PC-3 (cell line): ENCODE measurements around the gene CHPF2. TPM values are rescaled to one million over a fixed set of nuclear protein-coding genes. Genes with fewer than 3 reads are reported as not detected.

ENCODE experiments used
- ATAC-seq: fragments of 200-7000 bp; cut with Tn5 transposase; 2 replicates; pipeline ENCODE4 v1.9.1; 2020; ENCODE audit warnings: mild to moderate bottlenecking, moderate library complexity
- BruUV-seq: library from RNA; stranded (reverse); fragments of 400-500 nt; replicated peaks from 2 replicates; lab custom pipeline; 2021; lab: Mats Ljungman, UMichigan
- CTCF ChIA-PET: fragments of 300-600 bp; sonication (Branson Sonifier 250); formaldehyde crosslinking; loops from one replicate; lab custom pipeline; 2022; ENCODE audit warnings: antibody characterized with exemption; lab: Charles Lee
- POLR2A ChIA-PET: fragments of 300-600 bp; sonication (Branson Sonifier 250); formaldehyde crosslinking; loops from one replicate; lab custom pipeline; 2022; ENCODE audit warnings: antibody characterized with exemption; ENCODE audit not compliant: unreplicated experiment; lab: Charles Lee
- DNase-seq: peaks from one replicate; pipeline ENCODE4 v3.0.0-alpha.2; 2015
- H2AFZ ChIP-seq: fragments of 300-600 bp; sonication (generic); 2 replicates; pipeline ENCODE4 v1.6.0; 2016; ENCODE audit warnings: antibody characterized with exemption, low read length
- H3F3A ChIP-seq: fragments of 300-600 bp; sonication (generic); one replicate; pipeline ENCODE4 v1.6.0; 2017; ENCODE audit warnings: antibody characterized with exemption, low read length, control low read depth, mild to moderate bottlenecking; ENCODE audit not compliant: unreplicated experiment
- H3K27ac ChIP-seq: fragments of 300-600 bp; sonication (generic); 2 replicates; pipeline ENCODE4 v1.5.1; 2016; ENCODE audit warnings: mild to moderate bottlenecking, low read length
- H3K27me3 ChIP-seq: fragments of 300-600 bp; sonication (generic); 2 replicates; pipeline ENCODE4 v1.6.1; 2016; ENCODE audit warnings: low read length, mixed read lengths
- H3K36me3 ChIP-seq: fragments of 300-600 bp; sonication (generic); 2 replicates; pipeline ENCODE4 v1.6.1; 2016; ENCODE audit warnings: low read depth, mixed run types, low read length, mixed read lengths
- H3K4me1 ChIP-seq: fragments of 300-600 bp; sonication (generic); 2 replicates; pipeline ENCODE4 v1.5.1; 2016; ENCODE audit warnings: low read length; ENCODE audit not compliant: insufficient read depth
- H3K4me2 ChIP-seq: fragments of 300-600 bp; sonication (generic); 2 replicates; pipeline ENCODE4 v1.6.0; 2016; ENCODE audit warnings: low read length
- H3K4me3 ChIP-seq: fragments of 300-600 bp; sonication (generic); 2 replicates; pipeline ENCODE4 v1.5.1; 2016; ENCODE audit warnings: mild to moderate bottlenecking, low read length, mixed read lengths
- H3K79me2 ChIP-seq: fragments of 300-600 bp; sonication (generic); 2 replicates; pipeline ENCODE4 v1.6.1; 2017; ENCODE audit warnings: low read length, mixed read lengths
- H3K9ac ChIP-seq: fragments of 300-600 bp; sonication (generic); 2 replicates; pipeline ENCODE4 v1.6.0; 2016; ENCODE audit warnings: mild to moderate bottlenecking, low read length
- H3K9me2 ChIP-seq: fragments of 300-600 bp; sonication (generic); replicated peaks from 2 replicates; pipeline ENCODE4 v1.6.1; 2016; ENCODE audit warnings: mixed run types, low read length, mixed read lengths
- H3K9me3 ChIP-seq: fragments of 300-600 bp; sonication (generic); 2 replicates; pipeline ENCODE4 v1.6.1; 2016; ENCODE audit warnings: low read length, mixed read lengths
- H4K20me1 ChIP-seq: fragments of 300-600 bp; sonication (generic); 2 replicates; pipeline ENCODE4 v1.6.1; 2016; ENCODE audit warnings: low read length, mixed read lengths
- EZH2 ChIP-seq: fragments of 300-600 bp; sonication (generic); IDR thresholded peaks from one replicate; pipeline ENCODE4 v1.6.1; 2017; ENCODE audit warnings: antibody characterized with exemption, mild to moderate bottlenecking, low read length; ENCODE audit not compliant: unreplicated experiment
- EZH2phosphoT487 ChIP-seq: fragments of 300-600 bp; sonication (generic); IDR thresholded peaks from 2 replicates; pipeline ENCODE4 v1.6.1; 2018; ENCODE audit warnings: mild to moderate bottlenecking, antibody characterized with exemption, low read length, borderline replicate concordance
- intact Hi-C: fragments of 100-400 bp; cut with micrococcal nuclease; formaldehyde crosslinking; loops from 2 replicates; pipeline ENCODE4 v1.9.0; 2023
- total RNA-seq: library from RNA; depleted of rRNA; stranded (reverse); fragments of >200 nt; gene quantifications from 2 replicates; pipeline ENCODE4 v1.2.3, GENCODE V29; 2014
- TF ChIP-seq, protein P1 (sequence below): fragments of 300-600 bp; sonication (generic); conservative IDR thresholded peaks from 2 replicates; pipeline ENCODE4 v1.5.1; 2017; ENCODE audit warnings: antibody characterized with exemption, low read depth, mild to moderate bottlenecking, low read length

CHPF2 gene
- total RNA-seq, 1 experiment from 2014 or later, result 30.1 TPM

DNA sequence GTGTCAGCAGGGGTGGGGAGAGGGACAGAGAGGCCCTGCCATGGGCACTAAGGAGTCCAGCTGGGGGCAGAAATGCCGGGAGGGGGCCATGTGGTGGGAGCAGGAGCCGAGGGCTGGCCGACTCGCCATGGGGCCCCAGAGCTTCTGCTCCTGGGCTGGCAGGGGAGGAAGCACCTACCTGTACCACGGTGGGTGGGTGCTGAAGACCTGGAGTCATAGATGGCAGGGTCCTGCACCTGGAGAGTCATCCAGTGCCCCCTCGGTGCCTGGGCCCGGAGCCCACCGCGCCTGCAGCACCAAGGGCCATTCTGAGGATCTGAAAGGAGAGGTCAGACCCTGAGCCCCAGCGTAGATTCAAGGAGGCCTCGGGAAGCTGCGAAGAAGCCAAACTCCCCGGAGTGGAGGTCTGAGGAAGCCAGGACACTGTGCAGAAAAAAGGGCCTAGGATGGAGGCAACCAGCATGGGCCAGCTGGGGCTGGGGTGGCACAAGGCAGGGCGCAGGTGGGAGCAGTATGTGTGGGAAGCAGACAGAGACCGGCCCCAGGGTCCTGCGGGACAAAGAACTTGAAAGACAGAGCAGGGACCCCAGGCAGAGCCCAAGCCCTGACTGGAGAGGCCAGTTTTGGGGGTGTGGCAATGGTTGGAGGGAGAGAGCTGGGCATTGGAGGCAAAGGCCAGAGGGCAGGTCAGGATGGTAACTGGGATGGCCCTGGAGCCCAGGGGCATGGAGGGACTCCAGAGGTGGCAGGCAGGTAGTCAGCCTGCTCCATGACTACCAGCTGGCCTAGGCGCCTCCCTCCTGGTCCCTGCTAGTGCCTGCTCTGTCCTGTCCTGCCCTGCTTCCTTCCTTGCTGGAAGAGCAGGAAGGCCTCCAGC, 42.9 kb downstream of the CHPF2 start:
- Histone ChIP-seq H3K9me3 (no peaks in the 10 kb centered on the region), H3K36me3 (no peaks in the 10 kb centered on the region), H3K4me2 (no peak overlapping the region), H3K27ac (no peak overlapping the region), H3F3A (no peaks in the 10 kb centered on the region), H3K79me2 (no peaks in the 10 kb centered on the region), H3K9ac (no peak overlapping the region), H2AFZ (no peak overlapping the region), H4K20me1 (no peaks in the 10 kb centered on the region), H3K4me1 (no peaks in the 10 kb centered on the region; the same call in 1 of the 2 replicates), H3K4me3 (no peak overlapping the region), H3K9me2 (no peaks in the 10 kb centered on the region), H3K27me3 (no peaks in the 10 kb centered on the region)
- ATAC-seq, result no peak
- TF ChIP-seq EZH2 (no peak), EZH2phosphoT487 (no peak)
- TF ChIP-seq, protein P1, sequence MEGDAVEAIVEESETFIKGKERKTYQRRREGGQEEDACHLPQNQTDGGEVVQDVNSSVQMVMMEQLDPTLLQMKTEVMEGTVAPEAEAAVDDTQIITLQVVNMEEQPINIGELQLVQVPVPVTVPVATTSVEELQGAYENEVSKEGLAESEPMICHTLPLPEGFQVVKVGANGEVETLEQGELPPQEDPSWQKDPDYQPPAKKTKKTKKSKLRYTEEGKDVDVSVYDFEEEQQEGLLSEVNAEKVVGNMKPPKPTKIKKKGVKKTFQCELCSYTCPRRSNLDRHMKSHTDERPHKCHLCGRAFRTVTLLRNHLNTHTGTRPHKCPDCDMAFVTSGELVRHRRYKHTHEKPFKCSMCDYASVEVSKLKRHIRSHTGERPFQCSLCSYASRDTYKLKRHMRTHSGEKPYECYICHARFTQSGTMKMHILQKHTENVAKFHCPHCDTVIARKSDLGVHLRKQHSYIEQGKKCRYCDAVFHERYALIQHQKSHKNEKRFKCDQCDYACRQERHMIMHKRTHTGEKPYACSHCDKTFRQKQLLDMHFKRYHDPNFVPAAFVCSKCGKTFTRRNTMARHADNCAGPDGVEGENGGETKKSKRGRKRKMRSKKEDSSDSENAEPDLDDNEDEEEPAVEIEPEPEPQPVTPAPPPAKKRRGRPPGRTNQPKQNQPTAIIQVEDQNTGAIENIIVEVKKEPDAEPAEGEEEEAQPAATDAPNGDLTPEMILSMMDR, result no peak
- ChIA-PET CTCF (no interaction called here), POLR2A (no interaction called here)
- intact Hi-C loops, result no loop called here
- no TSS peak for BruUV-seq
- DNase-seq, result no peak

DNA sequence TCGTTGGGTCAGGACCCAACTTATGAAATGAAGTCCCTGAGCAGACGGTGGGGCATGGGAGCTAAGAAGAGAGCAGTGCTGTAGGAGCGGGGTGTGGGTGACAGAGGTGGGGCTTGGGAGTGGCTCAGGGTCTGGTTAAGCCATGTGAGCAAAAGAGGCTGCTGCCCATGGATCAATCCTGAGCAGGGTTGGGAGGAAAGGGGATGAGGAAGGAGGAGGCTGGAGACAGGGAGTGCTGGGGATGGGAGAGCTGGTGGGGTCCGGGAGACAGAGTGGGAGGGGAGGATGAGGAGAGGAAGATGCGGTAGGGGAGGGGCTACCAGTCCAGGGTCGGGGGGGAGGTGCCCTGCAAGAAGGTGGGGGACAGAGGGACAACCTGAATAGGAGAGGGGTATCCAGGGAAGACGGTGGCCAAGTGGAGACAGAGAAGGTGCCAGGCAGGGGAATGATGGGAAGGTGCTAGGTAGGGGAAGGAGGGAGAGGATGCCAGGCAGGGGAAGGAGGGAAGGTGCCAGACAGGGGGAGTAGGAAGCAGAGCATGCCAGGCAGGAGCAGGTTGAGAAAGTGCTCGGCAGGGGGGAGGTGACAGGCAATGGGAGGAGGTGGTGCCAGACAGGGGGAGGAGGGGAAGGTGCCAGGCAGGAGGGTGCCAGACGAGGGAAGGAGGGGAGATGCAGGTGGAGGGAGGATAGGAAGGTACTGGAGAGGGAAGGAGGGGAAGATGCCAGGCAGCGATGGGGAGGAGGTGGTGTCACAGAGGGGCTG, 43.7 kb downstream of the CHPF2 start:
- TF ChIP-seq EZH2 (no peak), EZH2phosphoT487 (no peak)
- TF ChIP-seq, protein P1, result no peak
- H3K4me2 ChIP-seq, result peak overlapping the region; percentile 44; the same call in 1 of the 2 replicates
- H2AFZ ChIP-seq, result no peak overlapping the region
- no peaks in the 10 kb centered on the region for H3K27me3 ChIP-seq
- no peak overlapping the region for H3K9ac ChIP-seq
- BruUV-seq, result no TSS peak
- no peaks in the 10 kb centered on the region for H3K79me2 ChIP-seq
- no peaks in the 10 kb centered on the region for H3K36me3 ChIP-seq
- POLR2A ChIA-PET, result no interaction called here
- H3K4me3 ChIP-seq, result 0 out of 2 replicates have a peak overlapping the region, but pooled peaks have one; percentile 24
- H3K9me2 ChIP-seq, result no peaks in the 10 kb centered on the region
- H3F3A ChIP-seq, result no peaks in the 10 kb centered on the region
- H3K4me1 ChIP-seq, result no peaks in the 10 kb centered on the region; the same call in 1 of the 2 replicates
- intact Hi-C loops, result no loop called here
- no peaks in the 10 kb centered on the region for H3K9me3 ChIP-seq
- no peak overlapping the region for H3K27ac ChIP-seq
- ATAC-seq, result no peak; the same call in 1 of the 2 replicates
- CTCF ChIA-PET, result no interaction called here
- DNase-seq, result no peak
- no peaks in the 10 kb centered on the region for H4K20me1 ChIP-seq
